Caco-2 (cell line): ENCODE data around the gene KCNC1. TPM values are rescaled to one million over a fixed set of nuclear protein-coding genes. Genes with fewer than 3 reads are reported as not detected.

Experiments used
- BruUV-seq: library from RNA; stranded (reverse); fragments of 400-500 nt; replicated peaks from 2 replicates; lab custom pipeline; 2021; lab: Mats Ljungman, UMichigan
- CTCF ChIA-PET: fragments of 300-600 bp; sonication (Branson Sonifier 250); formaldehyde crosslinking; loops from one replicate; lab custom pipeline; 2022; ENCODE audit warnings: antibody characterized with exemption; lab: Charles Lee
- POLR2A ChIA-PET: fragments of 300-600 bp; sonication (Branson Sonifier 250); formaldehyde crosslinking; loops from one replicate; lab custom pipeline; 2022; ENCODE audit warnings: antibody characterized with exemption; lab: Charles Lee
- DNase-seq, 2 experiments: peaks; one replicate each; pipeline versions ENCODE4 v3.0.0 to v3.0.0-alpha.2; 2020 to 2022
- H3K27me3 ChIP-seq: replicated peaks from 2 replicates; pipeline ENCODE4 v1.6.0; 2011; ENCODE audit warnings: low read length; ENCODE audit not compliant: control insufficient read depth, insufficient read depth
- H3K36me3 ChIP-seq: 2 replicates; pipeline ENCODE4 v1.5.1; 2011; ENCODE audit warnings: low read length; ENCODE audit not compliant: control insufficient read depth, insufficient read depth
- H3K4me1 ChIP-seq: fragments of 250-450 bp; sonication (Bioruptor Pico); 2 replicates; pipeline ENCODE4 v1.5.1; 2020; ENCODE audit warnings: mild to moderate bottlenecking
- H3K4me3 ChIP-seq: 2 replicates; pipeline ENCODE4 v1.5.1; 2011; ENCODE audit warnings: low read depth, mild to moderate bottlenecking, control low read depth, low read length
- H3K9me3 ChIP-seq: fragments of 250-450 bp; sonication (Bioruptor Pico); 2 replicates; pipeline ENCODE4 v1.5.1; 2020; ENCODE audit warnings: mild to moderate bottlenecking, moderate library complexity
- H3K27ac Mint-ChIP-seq: one replicate; pipeline ENCODE4 v1.8.0; 2022; ENCODE audit warnings: mixed read lengths; ENCODE audit not compliant: unreplicated experiment
- H3K27me3 Mint-ChIP-seq: one replicate; pipeline ENCODE4 v1.8.0; 2022; ENCODE audit warnings: mixed read lengths; ENCODE audit not compliant: insufficient read depth, unreplicated experiment
- H3K36me3 Mint-ChIP-seq: one replicate; pipeline ENCODE4 v1.8.0; 2022; ENCODE audit warnings: mild to moderate bottlenecking, mixed read lengths; ENCODE audit not compliant: insufficient read depth, unreplicated experiment
- H3K4me1 Mint-ChIP-seq: one replicate; pipeline ENCODE4 v1.8.0; 2022; ENCODE audit warnings: low read depth, mixed read lengths; ENCODE audit not compliant: unreplicated experiment
- H3K4me3 Mint-ChIP-seq: one replicate; pipeline ENCODE4 v1.8.0; 2022; ENCODE audit warnings: mild to moderate bottlenecking, moderate library complexity, mixed read lengths; ENCODE audit not compliant: unreplicated experiment
- H3K9me3 Mint-ChIP-seq: one replicate; pipeline ENCODE4 v1.8.0; 2022; ENCODE audit warnings: mixed read lengths; ENCODE audit not compliant: unreplicated experiment
- intact Hi-C: fragments of 100-400 bp; cut with micrococcal nuclease; formaldehyde crosslinking; loops from one replicate; pipeline ENCODE4 v1.10.0; 2022; ENCODE audit not compliant: unreplicated experiment
- total RNA-seq: library from RNA; stranded (reverse); gene quantifications from 2 replicates; pipeline ENCODE4 v1.2.3, GENCODE V29; 2022
- TF ChIP-seq, protein P1 (sequence below), 2 experiments: fragments of 200-600 bp in 1 of 2; IDR thresholded peaks; 1 replicate in 1 of 2; 2 replicates in 1 of 2; pipeline versions ENCODE4 v1.5.1 to v1.8.0; 2011 to 2022; ENCODE audit warnings: antibody characterized with exemption in 1 of 2, control low read depth in 1 of 2, inconsistent platforms in 1 of 2, low read depth in 1 of 2, low read length in 1 of 2, mild to moderate bottlenecking in 1 of 2, moderate library complexity in 1 of 2; ENCODE audit not compliant: insufficient read depth in 1 of 2, severe bottlenecking in 1 of 2, unreplicated experiment in 1 of 2

KCNC1 gene
- total RNA-seq, 1 experiment from 2014 or later: 0.07 TPM

DNA sequence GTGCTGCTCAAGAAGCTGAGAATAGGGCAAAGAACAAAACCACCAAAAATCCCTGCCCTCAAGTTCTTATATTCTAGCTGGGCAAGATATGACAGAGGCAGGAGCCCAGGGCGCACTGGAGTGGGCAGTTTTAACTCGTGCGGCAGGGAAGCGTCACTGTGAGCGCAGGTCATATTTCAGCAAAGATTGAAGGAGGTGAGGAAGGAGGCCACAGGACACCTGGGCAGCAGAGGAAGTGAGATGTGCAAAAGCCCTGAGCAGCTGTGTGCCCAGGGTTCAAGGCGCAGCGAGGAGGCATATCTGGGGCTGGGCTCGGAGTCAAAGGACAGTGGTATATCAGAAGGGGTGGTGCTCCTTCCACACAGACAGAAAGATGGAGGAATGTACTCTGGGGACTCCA lies 13.5 kb downstream of the KCNC1 start:
- no peak overlapping the region for H3K27ac Mint-ChIP-seq
- Histone ChIP-seq H3K36me3 (no peaks in the 10 kb centered on the region), H3K4me3 (no peak overlapping the region), H3K4me1 (no peaks in the 10 kb centered on the region), H3K27me3 (no peaks in the 10 kb centered on the region; the same call in 1 of the 2 replicates), H3K9me3 (no peaks in the 10 kb centered on the region)
- no peaks in the 10 kb centered on the region for H3K9me3 Mint-ChIP-seq
- intact Hi-C loops: no loop called here
- peaks cover 23% of the 10 kb centered on the region for H3K27me3 Mint-ChIP-seq
- ChIA-PET CTCF (no interaction called here), POLR2A (no interaction called here)
- TF ChIP-seq, protein P1, sequence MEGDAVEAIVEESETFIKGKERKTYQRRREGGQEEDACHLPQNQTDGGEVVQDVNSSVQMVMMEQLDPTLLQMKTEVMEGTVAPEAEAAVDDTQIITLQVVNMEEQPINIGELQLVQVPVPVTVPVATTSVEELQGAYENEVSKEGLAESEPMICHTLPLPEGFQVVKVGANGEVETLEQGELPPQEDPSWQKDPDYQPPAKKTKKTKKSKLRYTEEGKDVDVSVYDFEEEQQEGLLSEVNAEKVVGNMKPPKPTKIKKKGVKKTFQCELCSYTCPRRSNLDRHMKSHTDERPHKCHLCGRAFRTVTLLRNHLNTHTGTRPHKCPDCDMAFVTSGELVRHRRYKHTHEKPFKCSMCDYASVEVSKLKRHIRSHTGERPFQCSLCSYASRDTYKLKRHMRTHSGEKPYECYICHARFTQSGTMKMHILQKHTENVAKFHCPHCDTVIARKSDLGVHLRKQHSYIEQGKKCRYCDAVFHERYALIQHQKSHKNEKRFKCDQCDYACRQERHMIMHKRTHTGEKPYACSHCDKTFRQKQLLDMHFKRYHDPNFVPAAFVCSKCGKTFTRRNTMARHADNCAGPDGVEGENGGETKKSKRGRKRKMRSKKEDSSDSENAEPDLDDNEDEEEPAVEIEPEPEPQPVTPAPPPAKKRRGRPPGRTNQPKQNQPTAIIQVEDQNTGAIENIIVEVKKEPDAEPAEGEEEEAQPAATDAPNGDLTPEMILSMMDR (IDR thresholded peaks at IDR 0.05; ENCODE audit: insufficient read depth in 1 of 2, low read depth in 1 of 2, low read length in 1 of 2, severe bottlenecking in 1 of 2, unreplicated experiment in 1 of 2): no peak
- H3K4me1 Mint-ChIP-seq: no peaks in the 10 kb centered on the region
- no peak overlapping the region for H3K4me3 Mint-ChIP-seq
- DNase-seq: no peak
- no peaks in the 10 kb centered on the region for H3K36me3 Mint-ChIP-seq
- no TSS peak for BruUV-seq

DNA sequence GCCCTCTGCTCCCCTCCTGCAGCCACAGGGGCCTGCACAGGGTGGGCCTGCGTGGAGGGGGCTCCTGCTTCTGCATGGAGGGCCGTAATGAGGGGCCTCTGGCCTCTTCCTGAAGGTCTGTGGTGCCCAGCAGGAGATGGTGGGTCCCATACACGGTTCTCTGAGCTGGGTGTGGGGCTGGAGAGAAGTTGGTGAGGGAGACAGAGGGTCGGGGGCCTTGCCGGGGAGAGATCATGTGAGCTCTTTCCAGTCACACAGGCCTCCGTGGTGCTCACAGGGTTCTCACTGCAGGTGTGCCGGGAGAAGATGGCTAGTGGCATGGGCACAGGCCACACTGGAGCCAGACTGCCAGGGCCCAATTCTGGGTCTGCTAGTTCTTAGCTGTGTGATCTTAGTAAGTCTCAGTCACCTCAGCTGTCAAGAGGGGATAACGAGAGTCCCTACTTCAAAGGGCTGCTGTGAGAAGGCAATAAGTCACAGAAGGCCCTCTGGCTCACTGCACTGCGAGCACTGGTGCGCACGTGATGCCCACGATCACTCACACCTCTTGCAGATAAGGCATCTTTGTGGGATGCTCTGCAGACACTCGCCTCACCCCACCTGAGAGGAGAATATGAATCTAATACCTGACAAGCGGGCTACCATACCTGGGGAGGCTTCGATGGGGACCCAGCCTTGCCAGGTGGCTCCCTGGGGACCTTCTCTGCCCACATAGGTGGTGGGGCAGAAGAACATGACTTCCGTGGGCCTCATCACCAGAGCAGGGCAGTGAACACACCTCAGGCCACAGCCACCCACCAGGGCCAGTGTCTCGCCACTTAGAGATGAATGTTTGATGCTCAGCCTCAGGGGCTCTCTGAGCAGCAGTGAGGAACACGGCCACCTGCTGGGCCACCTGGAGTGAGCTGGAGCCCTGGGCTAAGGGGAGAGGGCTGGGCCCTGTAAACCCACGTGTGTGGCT lies 14.5 kb downstream of the KCNC1 start:
- H3K4me3 ChIP-seq: no peak overlapping the region
- no peaks in the 10 kb centered on the region for H3K36me3 ChIP-seq
- TF ChIP-seq, protein P1 (IDR thresholded peaks at IDR 0.05; ENCODE audit: insufficient read depth in 1 of 2, low read depth in 1 of 2, low read length in 1 of 2, severe bottlenecking in 1 of 2, unreplicated experiment in 1 of 2): no peak
- Mint-ChIP-seq H3K27ac (no peak overlapping the region), H3K27me3 (peaks cover 23% of the 10 kb centered on the region), H3K4me3 (no peak overlapping the region), H3K4me1 (no peaks in the 10 kb centered on the region), H3K9me3 (no peaks in the 10 kb centered on the region), H3K36me3 (no peaks in the 10 kb centered on the region)
- BruUV-seq: no TSS peak
- no peaks in the 10 kb centered on the region for H3K4me1 ChIP-seq
- DNase-seq: peak in 1 of 2 experiments; percentile 31
- H3K9me3 ChIP-seq: no peaks in the 10 kb centered on the region
- ChIA-PET POLR2A (no interaction called here), CTCF (no interaction called here)
- no peaks in the 10 kb centered on the region; the same call in 1 of the 2 replicates for H3K27me3 ChIP-seq
- intact Hi-C loops: no loop called here

DNA sequence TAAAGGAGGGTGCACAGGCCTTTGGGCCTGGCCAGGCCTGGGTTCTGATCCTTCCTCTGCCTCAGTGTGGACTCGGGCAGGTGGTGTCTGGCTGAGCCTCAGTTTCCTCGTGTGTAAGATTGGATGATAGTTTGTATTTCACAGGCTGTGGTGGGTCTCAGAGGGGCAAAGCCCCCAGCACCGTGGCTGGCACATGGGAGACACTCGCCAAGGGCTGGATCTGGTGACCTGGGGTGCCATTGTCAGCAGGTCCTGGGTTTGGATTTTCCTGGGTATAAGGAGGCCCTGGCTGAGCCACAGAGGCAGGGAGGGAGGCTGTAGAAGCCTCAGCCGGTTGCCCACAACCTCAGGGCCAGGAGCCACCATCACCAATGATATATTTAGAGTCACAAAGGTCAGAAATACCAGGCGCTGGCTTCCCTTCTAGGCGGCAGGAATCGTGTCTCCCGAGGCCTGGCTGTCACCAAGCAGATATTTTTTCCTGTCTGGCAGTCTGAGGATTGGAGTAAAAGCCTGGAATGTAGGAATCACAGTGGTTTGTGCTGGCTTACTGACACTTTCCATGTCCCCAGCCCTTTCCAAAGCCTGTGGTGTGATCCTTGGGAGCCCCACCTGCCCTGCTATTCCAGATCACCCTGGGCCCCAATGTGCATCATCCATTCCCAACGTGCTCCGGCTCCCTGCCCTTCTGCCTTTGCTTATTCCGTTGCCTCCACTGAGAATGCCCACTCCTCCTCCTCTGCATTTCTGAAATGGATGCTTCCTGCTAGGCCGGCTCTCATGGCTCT lies 15.6 kb downstream of the KCNC1 start:
- no TSS peak for BruUV-seq
- CTCF ChIA-PET: no interaction called here

More for the DNA sequence above, 15.6 kb downstream of the KCNC1 start:
- H3K4me3 ChIP-seq: no peak overlapping the region
- TF ChIP-seq, protein P1 (IDR thresholded peaks at IDR 0.05; ENCODE audit: insufficient read depth in 1 of 2, low read depth in 1 of 2, low read length in 1 of 2, severe bottlenecking in 1 of 2, unreplicated experiment in 1 of 2): no peak
- Mint-ChIP-seq H3K27me3 (peaks cover 28% of the 10 kb centered on the region), H3K9me3 (no peaks in the 10 kb centered on the region), H3K4me3 (no peak overlapping the region), H3K36me3 (no peaks in the 10 kb centered on the region), H3K4me1 (no peaks in the 10 kb centered on the region), H3K27ac (no peak overlapping the region)
- no peaks in the 10 kb centered on the region; the same call in 1 of the 2 replicates for H3K27me3 ChIP-seq
- DNase-seq: peak in 1 of 2 experiments; percentile 14
- POLR2A ChIA-PET: interaction anchor here (0.5 kb wide), 1 partner anchor 876 kb away, joined by 4 read pairs; no protein-coding TSS in a partner anchor
- H3K9me3 ChIP-seq: no peaks in the 10 kb centered on the region
- no peaks in the 10 kb centered on the region for H3K4me1 ChIP-seq
- H3K36me3 ChIP-seq: no peaks in the 10 kb centered on the region
- intact Hi-C loops: no loop called here
